ENCODE data around the gene BCL7A. TPM values are rescaled to one million over a fixed set of nuclear protein-coding genes. Genes with fewer than 3 reads are reported as not detected.
"Not testable (repeated sequence)": the region's sequence is repeated elsewhere in the genome, so short reads cannot be mapped to it uniquely, and the experiment has no call there.

The BCL7A gene
- total RNA-seq (2014; rRNA removed; shearing (Covaris generic)), result 1.5 and 6.4 TPM in 2 replicates

GRCh38 chr12:122021822-122022392 lies at the start of gene BCL7A:
TSS of gene BCL7A (plus strand) at chr12:122021884. CDS start at chr12:122022092, 208 bp downstream.
- Histone ChIP-seq H3K4me3 (peak within 1 kb of the TSS; percentile 82), H3K9me3 (replicated peaks) (no peaks in the 10 kb centered on the region; the same call in 1 of the 2 replicates), H3K4me1 (replicated peaks) (peaks cover 21% of the 10 kb centered on the region), H3K36me3 (no peaks in the 10 kb centered on the region), H3K27ac (peak within 1 kb of the TSS; percentile 21; the same call in 1 of the 2 replicates), H3K27me3 (replicated peaks) (no peaks in the 10 kb centered on the region)
- DNase-seq (ENCODE audit: low read depth in 1 of 2, low spot score in 2 of 2), result peak; percentile 64 to 73

GRCh38 chr12:121974026-121974985 lies 47.4 kb upstream of the BCL7A start:
- Histone ChIP-seq H3K4me3 (no peak overlapping the region), H3K36me3 (peaks cover 2% of the 10 kb centered on the region), H3K4me1 (replicated peaks) (no peaks in the 10 kb centered on the region), H3K27me3 (replicated peaks) (no peaks in the 10 kb centered on the region), H3K27ac (no peak overlapping the region), H3K9me3 (replicated peaks) (peaks cover 3% of the 10 kb centered on the region; the same call in 1 of the 2 replicates)
- no peak for DNase-seq (ENCODE audit: low read depth in 1 of 2, low spot score in 2 of 2)

DNA sequence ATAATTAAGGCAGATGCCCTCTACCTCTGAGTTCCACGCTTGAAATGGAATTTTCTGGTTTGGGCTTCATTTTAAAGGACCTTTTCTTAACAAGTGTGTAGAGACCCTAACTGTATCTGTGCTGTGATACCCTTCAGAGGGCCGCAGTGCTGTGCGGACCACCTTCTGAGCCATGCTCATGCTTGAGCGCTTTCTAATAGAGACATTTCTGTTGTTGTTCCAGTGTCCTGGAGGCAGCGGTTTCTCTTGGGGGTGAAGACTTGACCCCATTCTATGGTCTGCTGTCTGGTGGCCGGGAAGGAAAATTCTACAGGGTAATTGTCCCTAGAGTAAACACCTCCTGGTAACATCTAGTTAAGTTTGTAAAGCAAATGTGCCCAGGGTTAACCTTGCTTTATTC lies 46.7 kb upstream of the BCL7A start:
- no peak for DNase-seq (ENCODE audit: low read depth in 1 of 2, low spot score in 2 of 2)
- Histone ChIP-seq H3K9me3 (replicated peaks) (peaks cover 3% of the 10 kb centered on the region; the same call in 1 of the 2 replicates), H3K4me3 (no peak overlapping the region), H3K4me1 (replicated peaks) (no peaks in the 10 kb centered on the region), H3K36me3 (no peaks in the 10 kb centered on the region; the same call in 1 of the 2 replicates), H3K27ac (no peak overlapping the region), H3K27me3 (replicated peaks) (no peaks in the 10 kb centered on the region)

- no peaks in the 10 kb centered on the region for H3K27me3 ChIP-seq (replicated peaks)
- H3K27ac ChIP-seq, result no peak overlapping the region
- peaks cover 3% of the 10 kb centered on the region; the same call in 1 of the 2 replicates for H3K9me3 ChIP-seq (replicated peaks)
- no peak for DNase-seq (ENCODE audit: low read depth in 1 of 2, low spot score in 2 of 2)
- H3K4me3 ChIP-seq, result no peak overlapping the region
- no peaks in the 10 kb centered on the region; the same call in 1 of the 2 replicates for H3K36me3 ChIP-seq
- no peaks in the 10 kb centered on the region for H3K4me1 ChIP-seq (replicated peaks)
Measured at GRCh38 chr12:121976950-121977349, 44.7 kb upstream of the BCL7A start.

DNA sequence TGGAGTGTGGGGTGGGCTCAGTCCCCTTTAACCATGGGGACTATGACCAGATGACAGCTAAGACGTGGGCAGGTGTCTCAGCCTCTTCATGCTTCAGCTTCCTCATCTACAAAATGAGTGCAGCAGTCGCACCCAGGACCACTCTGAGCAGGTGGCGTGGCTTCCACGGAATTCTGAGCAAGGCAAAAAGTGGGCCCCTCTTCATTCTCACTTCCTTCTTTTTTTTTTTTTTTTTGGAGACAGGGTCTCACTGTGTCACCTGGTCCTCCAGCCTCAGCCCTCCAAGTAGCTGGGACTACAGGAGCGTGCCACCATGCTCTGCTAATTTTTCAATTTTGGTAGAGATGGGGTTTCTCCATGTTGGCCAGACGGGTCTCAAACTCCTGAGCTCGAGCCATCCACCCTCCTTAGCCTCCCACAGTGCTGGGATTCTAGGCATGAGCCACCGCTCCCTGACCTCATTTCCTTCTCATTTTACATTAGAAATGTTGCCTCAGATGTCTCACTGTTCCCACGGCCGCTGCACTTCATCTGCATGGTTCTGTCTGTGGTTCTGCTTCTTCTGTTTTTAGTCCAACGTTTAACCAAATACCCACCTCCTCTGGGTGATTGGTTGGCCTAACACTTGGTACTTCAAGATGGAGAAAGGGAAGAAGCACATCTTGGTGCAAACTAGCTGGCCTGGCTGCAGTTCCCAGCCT lies 41.3 kb upstream of the BCL7A start:
- Histone ChIP-seq H3K4me3 (no peak overlapping the region), H3K27me3 (replicated peaks) (no peaks in the 10 kb centered on the region), H3K36me3 (no peaks in the 10 kb centered on the region), H3K4me1 (replicated peaks) (no peaks in the 10 kb centered on the region), H3K9me3 (replicated peaks) (no peaks in the 10 kb centered on the region), H3K27ac (no peak overlapping the region)
- DNase-seq (ENCODE audit: low read depth in 1 of 2, low spot score in 2 of 2), result no peak

DNA sequence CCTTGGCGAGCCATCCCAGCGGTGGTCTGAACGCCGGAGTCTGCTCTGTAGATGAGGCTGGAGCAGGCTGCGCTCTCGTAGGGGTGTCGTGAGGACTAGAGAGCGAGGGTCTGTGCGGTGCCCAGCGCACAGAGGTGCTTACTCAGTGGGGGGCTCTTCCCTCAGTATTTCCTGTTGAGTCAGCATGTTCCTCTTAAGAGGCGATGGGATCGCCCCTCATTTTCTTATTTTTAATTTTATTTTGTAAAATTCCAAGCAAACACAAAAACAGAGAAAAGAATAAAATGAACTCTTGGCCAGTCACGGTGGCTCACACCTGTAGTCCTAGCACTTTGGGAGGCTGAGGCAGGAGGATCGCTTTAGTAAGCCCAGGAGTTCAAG lies 40.8 kb upstream of the BCL7A start:
- Histone ChIP-seq H3K27me3 (replicated peaks) (no peaks in the 10 kb centered on the region), H3K9me3 (replicated peaks) (no peaks in the 10 kb centered on the region), H3K4me1 (replicated peaks) (no peaks in the 10 kb centered on the region), H3K27ac (no peak overlapping the region), H3K36me3 (no peaks in the 10 kb centered on the region), H3K4me3 (no peak overlapping the region)
- DNase-seq (ENCODE audit: low read depth in 1 of 2, low spot score in 2 of 2), result no peak

DNA sequence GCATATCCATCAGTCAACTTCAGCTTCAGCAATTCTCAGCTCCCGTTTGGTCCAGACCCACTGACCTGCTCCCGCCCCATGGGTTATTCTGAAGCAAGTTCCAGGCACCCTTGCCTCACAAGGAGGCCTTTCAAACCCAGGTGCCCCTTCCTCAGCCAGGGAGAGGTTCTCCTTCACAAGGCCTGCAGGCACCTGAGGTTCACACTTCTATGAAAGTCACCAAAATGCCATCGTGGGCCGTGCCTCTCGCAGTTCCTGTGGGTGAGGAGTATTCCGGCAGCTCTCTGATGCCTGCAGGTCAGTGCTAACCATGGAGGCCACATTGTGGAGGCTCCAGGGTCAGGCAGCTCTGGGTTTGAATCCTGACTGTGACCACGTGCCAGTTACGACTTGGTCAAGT lies 40.2 kb upstream of the BCL7A start:
- Histone ChIP-seq H3K4me3 (no peak overlapping the region), H3K9me3 (replicated peaks) (no peaks in the 10 kb centered on the region), H3K36me3 (no peaks in the 10 kb centered on the region), H3K27me3 (replicated peaks) (no peaks in the 10 kb centered on the region), H3K27ac (no peak overlapping the region), H3K4me1 (replicated peaks) (no peaks in the 10 kb centered on the region)
- DNase-seq (ENCODE audit: low read depth in 1 of 2, low spot score in 2 of 2), result no peak

DNA sequence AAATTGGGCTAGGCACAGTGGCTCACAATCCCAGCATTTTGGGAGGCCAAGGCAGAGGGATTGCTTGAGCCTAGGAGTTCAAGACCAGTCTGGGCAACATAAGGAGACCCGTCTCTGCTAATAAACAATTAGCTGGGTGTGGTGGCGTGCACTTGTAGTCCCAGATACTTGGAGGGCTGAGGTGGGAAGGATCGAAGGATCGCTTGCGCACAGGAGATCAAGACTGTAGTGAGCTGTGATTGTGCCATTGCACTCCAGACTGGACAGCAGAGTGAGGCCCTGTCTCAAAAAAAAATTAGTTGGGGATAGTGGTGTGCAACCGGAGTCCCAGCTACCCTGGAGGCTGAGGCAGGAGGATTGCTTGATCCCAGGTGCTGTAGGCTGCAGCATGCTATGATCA lies 38.7 kb upstream of the BCL7A start:
- Histone ChIP-seq H3K27ac (no peak overlapping the region), H3K9me3 (replicated peaks) (no peaks in the 10 kb centered on the region)

DNA sequence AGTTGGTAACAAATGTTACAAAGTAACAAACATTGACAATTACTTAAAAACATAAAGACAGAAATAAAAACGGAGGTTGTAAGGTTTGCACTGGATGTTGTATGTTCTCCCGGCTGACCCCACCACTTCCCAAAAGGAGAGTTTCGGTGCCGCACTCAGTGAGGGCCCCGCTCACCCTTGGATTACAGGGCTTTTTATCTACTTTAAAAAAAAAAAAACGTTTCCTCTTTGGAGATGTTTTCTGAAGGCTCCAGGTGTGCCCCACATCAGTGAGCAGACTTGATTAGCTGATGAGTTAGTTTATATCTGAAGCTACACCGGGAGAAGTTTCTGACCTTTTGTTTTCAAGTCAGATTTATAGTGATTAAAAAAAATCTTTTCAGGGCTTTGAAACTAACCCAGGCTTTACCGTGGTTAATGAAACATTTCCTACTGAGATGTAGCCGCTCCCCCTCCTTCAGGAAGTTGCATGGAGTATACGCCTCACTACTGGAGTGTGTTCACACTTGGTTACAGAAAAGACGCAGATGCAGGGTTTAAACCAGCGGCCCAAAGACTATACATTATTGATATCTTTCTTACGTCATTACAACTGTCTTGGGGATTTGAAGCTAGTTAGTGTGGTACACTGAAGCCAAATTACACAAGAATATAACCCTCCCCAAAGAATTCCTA lies 38.0 kb upstream of the BCL7A start:
- Histone ChIP-seq H3K27me3 (replicated peaks) (no peaks in the 10 kb centered on the region), H3K36me3 (no peaks in the 10 kb centered on the region), H3K4me1 (replicated peaks) (no peaks in the 10 kb centered on the region), H3K4me3 (no peak overlapping the region), H3K9me3 (replicated peaks) (no peaks in the 10 kb centered on the region), H3K27ac (no peak overlapping the region)
- no peak for DNase-seq (ENCODE audit: low read depth in 1 of 2, low spot score in 2 of 2)

More for the DNA sequence above, 38.7 kb upstream of the BCL7A start:
- Histone ChIP-seq H3K4me3 (no peak overlapping the region), H3K4me1 (replicated peaks) (no peaks in the 10 kb centered on the region), H3K27me3 (replicated peaks) (no peaks in the 10 kb centered on the region), H3K36me3 (no peaks in the 10 kb centered on the region)
- DNase-seq (ENCODE audit: low read depth in 1 of 2, low spot score in 2 of 2), result no peak

DNA sequence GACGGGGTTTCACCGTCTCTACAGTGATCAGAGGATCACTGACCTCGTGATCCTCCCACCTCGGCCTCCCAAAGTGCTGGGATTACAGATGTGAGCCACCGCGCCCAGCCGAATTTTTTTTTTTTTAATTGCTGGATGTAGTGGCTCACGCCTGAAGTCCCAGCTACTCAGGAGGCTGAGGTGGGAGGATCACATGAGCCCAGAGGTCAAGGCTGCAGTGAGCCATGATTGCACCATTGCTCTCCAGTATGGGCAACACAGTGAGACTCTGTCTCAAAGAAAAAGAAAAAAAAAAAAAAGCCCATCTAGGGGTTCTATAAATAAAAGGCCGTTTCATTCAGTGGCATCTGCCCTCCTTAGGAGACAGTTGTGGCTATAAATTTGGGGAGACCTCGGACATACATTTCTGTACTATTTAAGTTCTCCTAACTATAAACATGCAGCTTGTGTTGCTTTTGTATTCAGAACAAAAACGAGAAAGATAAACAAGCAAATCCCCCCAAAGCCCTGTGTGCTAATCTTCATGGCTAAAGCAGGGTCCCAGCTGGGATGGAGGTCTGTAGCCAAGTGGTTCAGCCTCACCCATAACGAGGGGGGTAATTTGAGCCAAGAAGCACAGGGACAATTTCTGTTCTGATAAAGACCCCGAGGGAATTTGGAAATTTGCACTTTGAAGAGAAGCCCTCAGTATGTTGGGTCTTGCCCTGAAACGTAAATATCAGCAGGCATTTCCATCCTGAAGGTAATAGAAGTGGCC lies 35.0 kb upstream of the BCL7A start:
- Histone ChIP-seq H3K4me3 (no peak overlapping the region), H3K27me3 (replicated peaks) (no peaks in the 10 kb centered on the region), H3K4me1 (replicated peaks) (peaks cover 2% of the 10 kb centered on the region), H3K36me3 (no peaks in the 10 kb centered on the region), H3K9me3 (replicated peaks) (no peaks in the 10 kb centered on the region), H3K27ac (no peak overlapping the region)
- DNase-seq (ENCODE audit: low read depth in 1 of 2, low spot score in 2 of 2), result no peak

GRCh38 chr12:121988519-121988918 lies 33.2 kb upstream of the BCL7A start:
- H3K4me1 ChIP-seq (replicated peaks), result peaks cover 12% of the 10 kb centered on the region
- not testable (repeated sequence) for H3K27me3 ChIP-seq (replicated peaks); H3K4me3 ChIP-seq; DNase-seq (ENCODE audit: low read depth in 1 of 2, low spot score in 2 of 2); H3K27ac ChIP-seq; H3K36me3 ChIP-seq; H3K9me3 ChIP-seq (replicated peaks)

DNA sequence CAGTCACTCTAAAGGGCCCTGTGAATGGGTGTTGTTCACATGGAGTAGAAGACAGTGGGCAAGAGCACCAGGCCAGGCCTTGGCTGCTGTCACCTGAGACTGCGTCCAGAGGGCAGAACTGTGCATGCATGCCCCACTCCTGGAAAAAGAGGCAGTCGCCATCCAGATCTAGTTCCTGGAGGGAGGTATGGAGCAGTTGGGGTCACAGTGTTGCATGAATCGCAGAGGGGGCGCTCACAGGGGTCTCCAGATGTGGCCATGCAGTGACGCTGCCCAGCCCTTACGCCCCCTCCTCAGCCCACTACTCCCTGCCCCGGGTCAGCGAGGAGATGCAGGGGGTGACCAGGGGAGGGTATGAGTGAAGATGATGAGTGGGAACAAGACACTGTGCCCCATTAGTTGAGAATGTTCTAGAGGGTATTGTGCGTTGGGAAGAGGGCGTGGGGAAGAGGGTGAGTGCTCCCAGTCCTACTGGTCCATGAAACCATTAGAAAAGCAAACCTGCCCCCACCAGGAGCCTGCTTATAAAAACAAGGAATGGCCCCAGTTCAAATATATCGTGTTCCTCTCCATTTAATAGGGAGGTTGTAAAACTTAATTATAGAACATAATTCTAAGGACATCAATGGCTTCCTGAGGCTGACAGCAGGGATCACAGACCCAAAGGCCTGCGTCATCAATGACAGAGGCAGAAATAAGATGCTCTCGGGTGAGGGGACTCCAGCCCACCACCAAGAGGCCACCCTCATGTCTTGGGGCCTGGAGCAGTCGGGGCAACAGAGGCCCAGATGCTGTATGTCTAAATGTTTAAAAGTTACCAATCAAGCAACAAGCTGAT lies 32.2 kb upstream of the BCL7A start:
- H3K4me3 ChIP-seq, result no peak overlapping the region
- H3K27ac ChIP-seq, result no peak overlapping the region
- no peaks in the 10 kb centered on the region for H3K9me3 ChIP-seq (replicated peaks)
- H3K27me3 ChIP-seq (replicated peaks), result no peaks in the 10 kb centered on the region
- H3K4me1 ChIP-seq (replicated peaks), result peaks cover 12% of the 10 kb centered on the region
- DNase-seq (ENCODE audit: low read depth in 1 of 2, low spot score in 2 of 2), result no peak
- no peaks in the 10 kb centered on the region for H3K36me3 ChIP-seq
